ENCODE measurements around the gene CD44.

CD44 gene

GRCh38 chr11:35237860-35238715, 99.1 kb downstream of the CD44 start:
- DNase-seq (ENCODE audit: low read depth in 1 of 2, low spot score in 1 of 2), result peak in 1 of 2 experiments; percentile 83
- TF ChIP-seq JUND (IDR thresholded peaks at IDR 0.05; ENCODE audit: low read depth), result no peak
- in situ Hi-C loops (cut with HindIII; ENCODE audit: low pct_unique_long_range_greater_than_20kb, low sequenced_read_pairs), result no loop called here

- DNase-seq (ENCODE audit: low read depth in 1 of 2, low spot score in 1 of 2), result no peak
- no peak for TF ChIP-seq JUND (IDR thresholded peaks at IDR 0.05; ENCODE audit: low read depth)
- in situ Hi-C loops (cut with HindIII; ENCODE audit: low pct_unique_long_range_greater_than_20kb, low sequenced_read_pairs), result no loop called here
Observed at GRCh38 chr11:35238882-35239281, 99.9 kb downstream of the CD44 start.

- no peak for DNase-seq (ENCODE audit: low read depth in 1 of 2, low spot score in 1 of 2)
- in situ Hi-C loops (cut with HindIII; ENCODE audit: low pct_unique_long_range_greater_than_20kb, low sequenced_read_pairs), result no loop called here
- TF ChIP-seq JUND (IDR thresholded peaks at IDR 0.05; ENCODE audit: low read depth), result no peak
Observed at GRCh38 chr11:35239471-35240075, 100.6 kb downstream of the CD44 start.

GRCh38 chr11:35241083-35241482, 102.1 kb downstream of the CD44 start:
- in situ Hi-C loops (cut with HindIII; ENCODE audit: low pct_unique_long_range_greater_than_20kb, low sequenced_read_pairs), result no loop called here
- no peak for DNase-seq (ENCODE audit: low read depth in 1 of 2, low spot score in 1 of 2)
- TF ChIP-seq JUND (IDR thresholded peaks at IDR 0.05; ENCODE audit: low read depth), result no peak

- no peak for DNase-seq (ENCODE audit: low read depth in 1 of 2, low spot score in 1 of 2)
- no peak for TF ChIP-seq JUND (IDR thresholded peaks at IDR 0.05; ENCODE audit: low read depth)
- in situ Hi-C loops (cut with HindIII; ENCODE audit: low pct_unique_long_range_greater_than_20kb, low sequenced_read_pairs), result no loop called here
Observed at GRCh38 chr11:35241531-35241930, 102.6 kb downstream of the CD44 start.

GRCh38 chr11:35242412-35243242, 103.7 kb downstream of the CD44 start:
- in situ Hi-C loops (cut with HindIII; ENCODE audit: low pct_unique_long_range_greater_than_20kb, low sequenced_read_pairs), result no loop called here
- no peak for DNase-seq (ENCODE audit: low read depth in 1 of 2, low spot score in 1 of 2)
- TF ChIP-seq JUND (IDR thresholded peaks at IDR 0.05; ENCODE audit: low read depth), result no peak

- in situ Hi-C loops (cut with HindIII; ENCODE audit: low pct_unique_long_range_greater_than_20kb, low sequenced_read_pairs), result no loop called here
- no peak for TF ChIP-seq JUND (IDR thresholded peaks at IDR 0.05; ENCODE audit: low read depth)
- no peak for DNase-seq (ENCODE audit: low read depth in 1 of 2, low spot score in 1 of 2)
Observed at GRCh38 chr11:35243774-35244173, 104.8 kb downstream of the CD44 start.

- no peak for DNase-seq (ENCODE audit: low read depth in 1 of 2, low spot score in 1 of 2)
- in situ Hi-C loops (cut with HindIII; ENCODE audit: low pct_unique_long_range_greater_than_20kb, low sequenced_read_pairs), result no loop called here
- no peak for TF ChIP-seq JUND (IDR thresholded peaks at IDR 0.05; ENCODE audit: low read depth)
Observed at GRCh38 chr11:35245056-35245455, 106.1 kb downstream of the CD44 start.

- DNase-seq (ENCODE audit: low read depth in 1 of 2, low spot score in 1 of 2), result no peak
- no peak for TF ChIP-seq JUND (IDR thresholded peaks at IDR 0.05; ENCODE audit: low read depth)
- in situ Hi-C loops (cut with HindIII; ENCODE audit: low pct_unique_long_range_greater_than_20kb, low sequenced_read_pairs), result no loop called here
Observed at GRCh38 chr11:35245786-35246185, 106.8 kb downstream of the CD44 start.

- in situ Hi-C loops (cut with HindIII; ENCODE audit: low pct_unique_long_range_greater_than_20kb, low sequenced_read_pairs), result no loop called here
- TF ChIP-seq JUND (IDR thresholded peaks at IDR 0.05; ENCODE audit: low read depth), result no peak
- no peak for DNase-seq (ENCODE audit: low read depth in 1 of 2, low spot score in 1 of 2)
Observed at GRCh38 chr11:35246745-35247144, 107.8 kb downstream of the CD44 start.

- TF ChIP-seq JUND (IDR thresholded peaks at IDR 0.05; ENCODE audit: low read depth), result no peak
- in situ Hi-C loops (cut with HindIII; ENCODE audit: low pct_unique_long_range_greater_than_20kb, low sequenced_read_pairs), result no loop called here
- DNase-seq (ENCODE audit: low read depth in 1 of 2, low spot score in 1 of 2), result no peak
Observed at GRCh38 chr11:35247428-35247827, 108.5 kb downstream of the CD44 start.

- in situ Hi-C loops (cut with HindIII; ENCODE audit: low pct_unique_long_range_greater_than_20kb, low sequenced_read_pairs), result no loop called here
- no peak for DNase-seq (ENCODE audit: low read depth in 1 of 2, low spot score in 1 of 2)
- TF ChIP-seq JUND (IDR thresholded peaks at IDR 0.05; ENCODE audit: low read depth), result no peak
Observed at GRCh38 chr11:35247863-35248262, 108.9 kb downstream of the CD44 start.
